Left lung (tissue), 10 donors: ENCODE results near the gene EDEM3. TPM values are rescaled to one million over a fixed set of nuclear protein-coding genes. Genes with fewer than 3 reads are reported as not detected.

Experiments used
- ATAC-seq: fragments of 200-7000 bp; cut with Tn5 transposase; one replicate; pipeline ENCODE4 v1.9.1; 2020; ENCODE audit warnings: moderate library complexity
- DNase-seq, 4 donors: peaks; one replicate each; pipeline ENCODE4 v3.0.0-alpha.2; 2013 to 2020
- H3K27ac ChIP-seq, 2 donors: fragments of 200-600 bp; sonication (generic) in 1 of 2; one replicate each; pipeline versions ENCODE4 v1.5.0 to v1.8.0; 2020 to 2021
- H3K27me3 ChIP-seq, 2 donors: fragments of 200-600 bp; sonication (generic) in 1 of 2; one replicate each; pipeline versions ENCODE4 v1.5.0 to v1.8.0; 2020 to 2021
- H3K36me3 ChIP-seq, 2 donors: fragments of 200-600 bp; sonication (generic) in 1 of 2; one replicate each; pipeline versions ENCODE4 v1.5.0 to v1.8.0; 2020 to 2021
- H3K4me1 ChIP-seq, 2 donors: fragments of 200-600 bp; one replicate each; pipeline ENCODE4 v1.8.0; 2021
- H3K4me3 ChIP-seq, 2 donors: fragments of 200-600 bp; sonication (generic) in 1 of 2; one replicate each; pipeline versions ENCODE4 v1.5.0 to v1.8.0; 2020 to 2021; ENCODE audit warnings: mild to moderate bottlenecking in 1 of 2
- H3K9me3 ChIP-seq, 2 donors: fragments of 200-600 bp; sonication (generic) in 1 of 2; one replicate each; pipeline versions ENCODE4 v1.5.0 to v1.8.0; 2020 to 2021
- CTCF ChIP-seq, 2 donors: fragments of 200-600 bp; sonication (generic) in 1 of 2; IDR thresholded peaks; one replicate each; pipeline versions ENCODE4 v1.5.0 to v1.8.0; 2021; ENCODE audit warnings: antibody characterized with exemption in 2 of 2
- intact Hi-C, 2 donors: fragments of 100-400 bp; cut with DNase I; formaldehyde crosslinking; loops; one replicate each; pipeline versions ENCODE4 v1.11.2 to v1.14.2; 2022
- polyA plus RNA-seq, 6 donors: library from polyadenylated mRNA; unstranded; fragments of 120-200 nt; gene quantifications; one replicate each; pipeline ENCODE4 v1.2.1, GENCODE V29; 2013; ENCODE audit not compliant: insufficient read length in 6 of 6
- total RNA-seq, 2 donors: library from RNA; stranded (reverse); fragmentation: NEBNext Ultra II Directional; extraction: Animal tissue kit (Norgen Biotek cat#: 25700); gene quantifications; one replicate each; pipeline ENCODE4 v1.2.1, GENCODE V29; 2021
- donor health status: DM: no; HTN: yes; CAD: no.
- donor health status: DM: no; HTN: no; CAD: no.

The EDEM3 gene
- total and polyA plus RNA-seq, 8 donors, result 25.6 to 42.8 (median 32.3) TPM

DNA sequence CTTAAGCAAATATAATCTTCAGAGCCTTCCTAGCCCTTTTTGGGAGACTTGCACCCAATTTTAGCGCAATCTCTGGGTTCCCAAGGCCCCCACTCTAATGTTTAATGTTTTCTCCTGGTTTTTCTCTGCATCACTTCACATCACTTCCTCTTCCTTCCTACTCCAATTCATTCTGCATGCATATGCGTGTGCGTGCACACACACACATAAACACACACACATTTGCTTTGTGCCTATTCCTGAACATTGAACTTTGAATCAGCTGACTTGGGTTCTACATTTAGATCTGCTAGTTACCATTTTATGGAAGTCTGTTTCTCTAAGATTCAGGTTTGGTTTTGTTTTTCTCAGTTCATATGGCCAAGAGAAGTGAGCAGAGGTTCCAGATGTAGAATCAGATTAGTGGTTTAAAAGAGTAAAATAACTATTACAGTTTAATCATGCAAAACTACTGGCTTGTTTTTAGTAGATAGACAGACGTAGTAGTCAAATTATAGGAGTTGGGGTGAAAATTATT, 7.4 kb upstream of the EDEM3 start:
- intact Hi-C loops, result no loop called here
- Histone ChIP-seq H3K9me3 (no peaks in the 10 kb centered on the region), H3K27me3 (no peaks in the 10 kb centered on the region), H3K27ac (no peak overlapping the region), H3K4me1 (no peaks in the 10 kb centered on the region), H3K36me3 (no peaks in the 10 kb centered on the region), H3K4me3 (no peak overlapping the region)
- ATAC-seq, result no peak
- no peak for DNase-seq
- TF ChIP-seq CTCF (IDR thresholded peaks at IDR 0.05), result no peak

DNA sequence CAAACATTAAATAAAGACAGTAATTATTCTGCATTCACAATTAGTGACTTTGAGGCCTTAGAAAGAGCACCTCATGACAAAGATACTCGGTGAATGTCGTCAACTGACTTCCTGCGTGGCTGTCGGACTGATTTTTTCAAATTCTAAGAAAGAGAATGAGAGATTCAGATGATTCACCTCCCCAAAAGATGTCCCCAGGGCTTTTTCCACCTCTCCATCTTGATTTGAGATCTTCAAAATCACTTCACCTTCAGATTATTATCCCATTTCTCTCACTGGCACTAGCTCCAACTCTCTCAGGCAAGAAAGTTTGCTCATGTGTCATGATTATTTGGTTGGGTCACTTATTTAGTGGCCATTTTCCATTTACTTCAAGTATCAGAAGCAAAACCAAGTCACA, 5.0 kb upstream of the EDEM3 start:
- intact Hi-C loops, result no loop called here
- H3K27me3 ChIP-seq, result no peaks in the 10 kb centered on the region
- no peak for DNase-seq
- ATAC-seq, result no peak
- no peak for TF ChIP-seq CTCF (IDR thresholded peaks at IDR 0.05)
- no peaks in the 10 kb centered on the region for H3K9me3 ChIP-seq
- H3K27ac ChIP-seq, result no peak overlapping the region
- no peak overlapping the region for H3K4me3 ChIP-seq
- no peaks in the 10 kb centered on the region for H3K36me3 ChIP-seq
- H3K4me1 ChIP-seq, result peaks cover 0 to 6% of the 10 kb centered on the region in 2 donors

- no peak overlapping the region for H3K4me3 ChIP-seq
- no peak for DNase-seq
- peaks cover 0 to 6% of the 10 kb centered on the region in 2 donors for H3K4me1 ChIP-seq
- no peaks in the 10 kb centered on the region for H3K9me3 ChIP-seq
- intact Hi-C loops, result no loop called here
- TF ChIP-seq CTCF (IDR thresholded peaks at IDR 0.05), result no peak
- no peak overlapping the region for H3K27ac ChIP-seq
- H3K36me3 ChIP-seq, result no peaks in the 10 kb centered on the region
- no peaks in the 10 kb centered on the region for H3K27me3 ChIP-seq
- no peak for ATAC-seq
These were observed 4.5 kb upstream of the EDEM3 start for GRCh38 chr1:184759112-184759511.

GRCh38 chr1:184757891-184758290, 3.2 kb upstream of the EDEM3 start:
- no peaks in the 10 kb centered on the region for H3K36me3 ChIP-seq
- TF ChIP-seq CTCF (IDR thresholded peaks at IDR 0.05), result no peak
- H3K4me1 ChIP-seq, result peaks cover 4 to 16% of the 10 kb centered on the region in 2 donors
- intact Hi-C loops, result no loop called here
- H3K27ac ChIP-seq, result no peak overlapping the region
- ATAC-seq, result no peak
- no peak for DNase-seq
- no peak overlapping the region for H3K4me3 ChIP-seq
- H3K27me3 ChIP-seq, result no peaks in the 10 kb centered on the region
- no peaks in the 10 kb centered on the region for H3K9me3 ChIP-seq

DNA sequence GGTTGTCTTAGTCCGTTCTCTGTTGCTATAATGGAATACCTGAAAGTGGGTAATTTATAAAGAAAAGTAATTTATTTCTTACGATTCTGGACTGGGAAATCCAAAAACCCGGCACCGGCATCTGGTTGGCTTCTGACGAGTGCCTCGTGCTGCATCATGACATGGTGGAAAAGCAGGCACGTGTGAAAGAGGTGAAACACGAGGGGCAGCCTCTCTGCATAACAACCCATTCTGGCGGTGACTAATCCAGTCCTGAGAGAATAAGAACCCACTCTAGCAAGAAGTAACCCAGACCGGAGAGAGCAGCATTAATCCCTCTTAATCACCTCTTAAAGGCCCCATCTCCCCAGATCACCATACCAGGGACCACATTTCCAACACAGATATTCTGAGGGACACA, 2.7 kb upstream of the EDEM3 start:
- H3K27ac ChIP-seq, result no peak overlapping the region
- H3K9me3 ChIP-seq, result no peaks in the 10 kb centered on the region
- ATAC-seq, result no peak
- intact Hi-C loops, result no loop called here
- DNase-seq, result no peak
- peaks cover 7 to 21% of the 10 kb centered on the region in 2 donors for H3K4me1 ChIP-seq
- H3K27me3 ChIP-seq, result no peaks in the 10 kb centered on the region
- H3K36me3 ChIP-seq, result no peaks in the 10 kb centered on the region
- no peak overlapping the region for H3K4me3 ChIP-seq
- TF ChIP-seq CTCF (IDR thresholded peaks at IDR 0.05), result no peak
